ENCODE data around the gene CDKL2. TPM values are rescaled to one million over a fixed set of nuclear protein-coding genes. Genes with fewer than 3 reads are reported as not detected.
A peak's percentile ranks its signal among the peaks of the same experiment; 100 is the strongest.

Gene CDKL2
- polyA plus RNA-seq, 2 of the 4 experiments (the other 2 are of a cell fraction), result 0.84 to 2.1 TPM

DNA sequence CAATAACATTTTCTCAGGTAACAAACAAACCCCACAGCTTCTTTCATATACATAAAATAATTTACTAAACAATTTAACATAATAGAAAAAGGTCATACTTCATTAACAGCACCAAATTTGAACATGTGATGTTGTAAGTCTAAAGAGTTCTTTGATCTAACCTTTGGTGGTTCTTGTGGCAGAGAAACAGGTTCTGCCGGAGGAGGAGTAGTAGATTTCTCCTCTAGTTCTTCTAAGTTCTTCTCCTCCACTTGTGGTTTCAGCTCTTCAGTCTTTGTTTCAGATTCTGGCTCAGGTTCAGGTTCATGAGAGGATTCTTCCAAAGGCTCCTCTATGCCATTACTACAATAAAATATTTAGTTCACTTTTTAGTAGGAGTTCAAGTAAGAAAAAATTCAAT lies 24.6 kb upstream of the CDKL2 start:
- CTCF ChIA-PET, result interaction anchor here (0.7 to 1.8 kb wide), 3 partner anchors 9 to 1311 kb away, joined by 3 read pairs; no protein-coding TSS in a partner anchor
- ATAC-seq, result no peak
- Histone ChIP-seq H3K4me3 (no peak overlapping the region), H3K4me2 (no peak overlapping the region), H3K4me1 (peaks cover 20% of the 10 kb centered on the region; the same call in 2 of the 3 replicates), H3K27ac (no peak overlapping the region), H3K9me3 (no peaks in the 10 kb centered on the region)
- POLR2A ChIA-PET, result no interaction called here
- no peak for DNase-seq (ENCODE audit: low read depth in 1 of 2, low spot score in 1 of 2)
- no peak for FAIRE-seq
- 79% methylated on average over 1 of the region's 1 CpG for WGBS (ENCODE audit: missing lambda C conversion rate)
- TF ChIP-seq RAD21 (conservative IDR thresholded peaks at IDR 0.05 in 1 of 2, IDR thresholded peaks at IDR 0.05 in 1 of 2), result no peak
- TF ChIP-seq TP53 (CRISPR knock-in tag; IDR thresholded peaks at IDR 0.05), result no peak
- TF ChIP-seq MAFK (IDR thresholded peaks at IDR 0.05; ENCODE audit: partially characterized antibody), result no peak
- no peak for TF ChIP-seq ZNF302 (CRISPR knock-in tag; IDR thresholded peaks at IDR 0.05)
- no peak for TF ChIP-seq KDM1A (IDR thresholded peaks at IDR 0.05; ENCODE audit: low read depth)
- TF ChIP-seq ATOH8 (CRISPR knock-in tag; IDR thresholded peaks at IDR 0.05; ENCODE audit: low read depth), result no peak
- no peak for TF ChIP-seq FOSL2 (IDR thresholded peaks at IDR 0.05)
- TF ChIP-seq FOSL2 (CRISPR knock-in tag; IDR thresholded peaks at IDR 0.05), result no peak
- no peak for TF ChIP-seq HOXA7 (CRISPR knock-in tag; IDR thresholded peaks at IDR 0.05)
- no peak for TF ChIP-seq CTCF (IDR thresholded peaks at IDR 0.05)
- TF ChIP-seq EHMT2 (IDR thresholded peaks at IDR 0.05; ENCODE audit: low read depth), result no peak
- TF ChIP-seq POLR2AphosphoS2 (conservative IDR thresholded peaks at IDR 0.05; ENCODE audit: low read length), result no peak
- no peak for TF ChIP-seq MYC (IDR thresholded peaks at IDR 0.05; ENCODE audit: borderline replicate concordance, low read length)
- TF ChIP-seq NFE2L2 (conservative IDR thresholded peaks at IDR 0.05; ENCODE audit: low read length), result no peak
- TF ChIP-seq PHF8 (IDR thresholded peaks at IDR 0.05; ENCODE audit: borderline replicate concordance, low read depth), result no peak
- TF ChIP-seq POLR2A (IDR thresholded peaks at IDR 0.05; ENCODE audit: low read length), result no peak
- TF ChIP-seq RFX5 (IDR thresholded peaks at IDR 0.05), result no peak

GRCh38 chr4:75653845-75654503 lies 23.6 kb upstream of the CDKL2 start:
- WGBS (ENCODE audit: missing lambda C conversion rate), result 93% methylated on average over 2 of the region's 2 CpGs
- ATAC-seq (peak; percentile 78 to 87; a peak in 5 of 6 replicates), FAIRE-seq (no peak), DNase-seq (ENCODE audit: low read depth in 1 of 2, low spot score in 1 of 2) (peak; percentile 11 to 53)
- no peak for TF ChIP-seq MYC (IDR thresholded peaks at IDR 0.05; ENCODE audit: borderline replicate concordance, low read length)
- TF ChIP-seq ESRRA (IDR thresholded peaks at IDR 0.05; ENCODE audit: borderline replicate concordance, low read length), result no peak
- peak; percentile 41; the same call in 2 of the 3 replicates for TF ChIP-seq SMC3 (IDR thresholded peaks at IDR 0.05)
- peak; percentile 46 to 51; a peak in 4 of 5 replicates for TF ChIP-seq RAD21 (conservative IDR thresholded peaks at IDR 0.05 in 1 of 2, IDR thresholded peaks at IDR 0.05 in 1 of 2)
- peak; percentile 48 for TF ChIP-seq CTCF (IDR thresholded peaks at IDR 0.05)
- ChIA-PET CTCF (interaction anchor here (0.9 to 1.8 kb wide), 5 partner anchors 8 to 434 kb away, joined by 3 to 5 read pairs (median 3); no protein-coding TSS in a partner anchor), POLR2A (no interaction called here)
- Histone ChIP-seq H3K4me3 (no peak overlapping the region), H3K27ac (no peak overlapping the region), H3K4me2 (no peak overlapping the region), H3K9me3 (no peaks in the 10 kb centered on the region), H3K4me1 (peaks cover 11% of the 10 kb centered on the region; the same call in 2 of the 3 replicates)
